Parathyroid adenoma (tissue), 2 donors: ENCODE measurements around the gene SH3D19.
A peak's percentile ranks its signal among the peaks of the same experiment; 100 is the strongest.

Experiments
- H2AFZ ChIP-seq: fragments of 300-600 bp; sonication (generic); one replicate; pipeline ENCODE4 v1.7.0; 2017; ENCODE audit warnings: antibody characterized with exemption, mild to moderate bottlenecking
- H3K27ac ChIP-seq: fragments of 300-600 bp; sonication (generic); one replicate; pipeline ENCODE4 v1.7.0; 2017
- H3K27me3 ChIP-seq: fragments of 300-600 bp; sonication (generic); one replicate; pipeline ENCODE4 v1.7.0; 2017; ENCODE audit warnings: low read length; ENCODE audit not compliant: control insufficient read depth, insufficient read depth
- H3K36me3 ChIP-seq: fragments of 300-600 bp; sonication (generic); one replicate; pipeline ENCODE4 v1.7.0; 2017; ENCODE audit warnings: low read length; ENCODE audit not compliant: control insufficient read depth, insufficient read depth
- H3K4me1 ChIP-seq: fragments of 300-600 bp; sonication (generic); one replicate; pipeline ENCODE4 v1.7.0; 2017; ENCODE audit warnings: control low read depth
- H3K4me2 ChIP-seq: fragments of 300-600 bp; sonication (generic); one replicate; pipeline ENCODE4 v1.7.0; 2017; ENCODE audit warnings: low read length
- H3K4me3 ChIP-seq: fragments of 300-600 bp; sonication (generic); one replicate; pipeline ENCODE4 v1.7.0; 2017; ENCODE audit warnings: low read depth, low read length
- H3K79me2 ChIP-seq: fragments of 300-600 bp; sonication (generic); one replicate; pipeline ENCODE4 v1.7.0; 2017; ENCODE audit warnings: control low read depth
- H3K9ac ChIP-seq: fragments of 300-600 bp; sonication (generic); one replicate; pipeline ENCODE4 v1.7.0; 2017; ENCODE audit warnings: mild to moderate bottlenecking
- H3K9me3 ChIP-seq: fragments of 300-600 bp; sonication (generic); one replicate; pipeline ENCODE4 v1.7.0; 2017; ENCODE audit warnings: low read length; ENCODE audit not compliant: control insufficient read depth
- CTCF ChIP-seq: fragments of 300-600 bp; sonication (generic); IDR thresholded peaks from one replicate; pipeline ENCODE4 v1.7.0; 2017; ENCODE audit warnings: antibody characterized with exemption, mild to moderate bottlenecking
- donor health status: primary hyperparathyroidism.

Gene SH3D19

DNA sequence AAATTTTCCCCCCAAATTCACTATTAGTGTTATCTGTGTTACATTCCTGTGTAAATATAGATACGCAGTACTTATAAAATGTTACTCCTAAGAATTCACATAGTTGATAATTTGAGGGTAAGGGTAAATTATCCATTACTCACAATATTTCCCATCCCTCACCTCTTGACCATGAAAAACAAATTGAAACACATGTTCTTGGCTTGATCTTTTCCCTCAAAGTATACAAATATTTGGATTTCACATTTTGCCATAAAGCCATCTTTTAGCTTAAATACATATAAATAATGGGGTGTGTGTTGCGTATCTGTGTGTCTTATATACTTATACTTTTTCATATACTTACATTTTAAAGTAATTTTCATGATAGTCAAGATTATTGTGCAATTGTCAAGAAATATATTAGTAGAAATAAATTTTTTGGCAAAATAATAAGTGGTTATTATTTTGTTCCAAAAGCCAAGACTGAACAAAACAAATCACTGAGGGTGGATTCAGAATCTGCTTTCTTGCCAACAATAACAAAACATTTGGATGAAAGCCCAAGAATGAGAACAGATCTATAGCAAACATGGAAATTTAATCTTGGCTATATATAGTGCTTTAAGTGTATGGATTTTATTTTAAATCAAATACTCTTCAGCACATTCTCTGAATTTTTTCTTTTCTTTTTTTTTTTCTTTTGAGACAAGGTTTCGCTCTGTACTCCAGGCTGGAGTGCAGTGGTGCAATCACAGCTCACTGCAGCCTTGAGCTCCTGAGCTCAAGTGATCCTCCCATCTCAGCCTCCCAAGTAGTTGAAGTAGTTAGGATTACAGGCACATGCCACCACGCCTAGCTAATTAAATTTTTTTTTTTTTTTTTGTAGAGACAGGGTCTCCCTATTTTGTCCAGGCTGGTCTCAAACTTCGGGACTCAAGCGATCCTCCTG lies 97.0 kb downstream of the SH3D19 start:
- Histone ChIP-seq H3K4me1 (no peaks in the 10 kb centered on the region), H3K79me2 (no peaks in the 10 kb centered on the region), H3K9me3 (no peaks in the 10 kb centered on the region), H3K4me3 (no peak overlapping the region), H2AFZ (no peak overlapping the region), H3K9ac (no peak overlapping the region), H3K27ac (peak overlapping the region; percentile 53), H3K4me2 (no peak overlapping the region), H3K36me3 (no peaks in the 10 kb centered on the region), H3K27me3 (no peaks in the 10 kb centered on the region)
- TF ChIP-seq CTCF, result no peak

GRCh38 chr4:151227731-151228130 lies 97.7 kb downstream of the SH3D19 start:
- TF ChIP-seq CTCF, result no peak
- no peaks in the 10 kb centered on the region for H3K36me3 ChIP-seq
- no peak overlapping the region for H3K4me3 ChIP-seq
- no peak overlapping the region for H2AFZ ChIP-seq
- H3K4me2 ChIP-seq, result no peak overlapping the region
- H3K27ac ChIP-seq, result peak overlapping the region; percentile 53
- no peaks in the 10 kb centered on the region for H3K9me3 ChIP-seq
- no peaks in the 10 kb centered on the region for H3K27me3 ChIP-seq
- no peaks in the 10 kb centered on the region for H3K4me1 ChIP-seq
- no peak overlapping the region for H3K9ac ChIP-seq
- H3K79me2 ChIP-seq, result no peaks in the 10 kb centered on the region

GRCh38 chr4:151227172-151227571 lies 98.2 kb downstream of the SH3D19 start:
- H3K4me3 ChIP-seq, result no peak overlapping the region
- H3K9ac ChIP-seq, result no peak overlapping the region
- H3K27me3 ChIP-seq, result no peaks in the 10 kb centered on the region
- no peaks in the 10 kb centered on the region for H3K79me2 ChIP-seq
- no peaks in the 10 kb centered on the region for H3K9me3 ChIP-seq
- H3K36me3 ChIP-seq, result no peaks in the 10 kb centered on the region
- H3K4me2 ChIP-seq, result no peak overlapping the region
- no peaks in the 10 kb centered on the region for H3K4me1 ChIP-seq
- TF ChIP-seq CTCF, result no peak
- peak overlapping the region; percentile 49 for H3K27ac ChIP-seq
- H2AFZ ChIP-seq, result no peak overlapping the region

DNA sequence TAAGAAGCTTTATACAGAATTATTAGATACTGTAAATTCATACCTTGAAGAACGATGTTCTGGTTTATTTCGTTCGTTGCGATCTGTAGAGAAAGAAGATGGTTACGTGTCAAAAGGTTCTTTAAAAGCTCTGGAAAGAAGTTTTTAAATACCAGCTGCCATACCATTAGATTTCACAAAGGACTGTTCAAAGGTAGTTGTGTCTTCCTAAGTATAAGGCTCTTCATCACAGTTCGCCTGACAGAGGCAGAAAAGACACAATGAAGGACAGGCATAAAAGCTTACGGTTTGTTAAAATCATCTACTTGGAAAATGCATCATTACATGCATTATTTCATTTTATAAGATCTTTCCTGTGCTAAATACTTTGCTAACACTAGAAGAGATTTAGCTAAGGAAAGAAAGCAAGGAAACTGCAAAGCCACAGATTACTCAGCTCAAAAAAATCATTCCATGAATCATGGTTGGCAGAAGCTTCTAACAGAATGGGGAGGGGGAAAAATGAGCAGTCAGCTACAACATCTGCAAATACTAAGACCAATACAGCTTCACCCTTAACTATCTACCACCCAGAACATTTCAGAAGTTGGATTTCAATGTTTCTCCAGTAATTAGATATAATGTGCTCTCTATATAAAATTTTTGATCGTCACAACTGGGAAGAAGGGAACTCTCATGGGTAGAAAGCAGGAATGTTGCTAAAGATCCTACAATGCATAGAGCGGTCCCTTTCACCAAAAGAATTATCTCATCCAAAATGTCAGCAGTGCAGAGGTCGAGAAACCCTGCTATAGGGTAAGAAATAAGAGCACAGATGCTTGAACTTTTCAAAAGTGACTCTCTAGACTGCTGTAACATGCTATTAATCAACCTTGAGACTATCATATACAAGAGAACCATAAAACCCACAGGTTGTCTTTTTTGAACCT lies 99.1 kb downstream of the SH3D19 start:
- no peaks in the 10 kb centered on the region for H3K27me3 ChIP-seq
- H3K79me2 ChIP-seq, result no peaks in the 10 kb centered on the region
- no peak overlapping the region for H2AFZ ChIP-seq
- no peak for TF ChIP-seq CTCF
- H3K9me3 ChIP-seq, result no peaks in the 10 kb centered on the region
- no peaks in the 10 kb centered on the region for H3K36me3 ChIP-seq
- H3K27ac ChIP-seq, result no peak overlapping the region
- no peak overlapping the region for H3K4me3 ChIP-seq
- no peaks in the 10 kb centered on the region for H3K4me1 ChIP-seq
- H3K4me2 ChIP-seq, result no peak overlapping the region
- no peak overlapping the region for H3K9ac ChIP-seq
